Activated CD8-positive, alpha-beta memory T cell treated with anti-CD3 and anti-CD28 coated beads, Interleukin-2, amount 50 U/mL, for 24 hours (primary cell): ENCODE data around the gene C22orf31.
"Not testable (repeated sequence)": the region's sequence is repeated elsewhere in the genome, so short reads cannot be mapped to it uniquely, and the experiment has no call there.

Experiments used
- DNase-seq: peaks from one replicate; pipeline ENCODE4 v3.0.0-alpha.2; 2020; ENCODE audit errors: extremely low read depth

The C22orf31 gene

DNA sequence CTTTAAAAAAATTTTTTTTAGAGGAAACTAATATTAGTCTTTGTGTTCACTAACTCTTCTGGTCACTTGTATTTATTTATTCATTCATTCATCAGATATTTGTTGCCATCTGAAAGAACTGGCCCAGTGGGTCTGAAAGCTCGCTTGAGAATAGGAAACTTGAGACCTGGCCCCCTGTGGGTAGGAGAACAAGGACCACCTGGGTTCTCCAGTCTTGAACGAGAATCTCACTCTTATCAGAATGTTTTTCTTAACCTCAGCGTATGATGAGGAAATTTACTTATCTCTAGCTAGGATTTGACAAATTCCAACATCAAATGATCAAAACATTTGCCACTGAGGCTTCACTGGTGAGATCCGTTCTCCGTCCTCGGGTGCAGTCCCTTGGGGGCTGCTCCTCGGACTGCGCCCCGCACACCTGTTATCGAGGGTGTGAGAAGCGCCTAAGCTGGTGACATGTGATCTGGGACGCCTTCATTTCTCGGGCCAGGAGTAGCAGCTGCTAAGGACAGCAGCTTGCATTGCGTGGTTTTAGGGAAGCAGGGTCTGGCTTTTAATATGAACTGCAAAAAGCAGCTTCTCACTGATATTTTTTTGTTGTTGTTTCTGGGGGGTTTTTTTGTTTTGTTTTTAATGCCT is 6.3 kb downstream of the C22orf31 start:
- DNase-seq: no peak

GRCh38 chr22:29054251-29054767 is 7.3 kb downstream of the C22orf31 start:
- DNase-seq: no peak

GRCh38 chr22:29053048-29053702 is 8.5 kb downstream of the C22orf31 start:
- DNase-seq: no peak

GRCh38 chr22:29050457-29050856 is 11.2 kb downstream of the C22orf31 start:
- DNase-seq: no peak

DNA sequence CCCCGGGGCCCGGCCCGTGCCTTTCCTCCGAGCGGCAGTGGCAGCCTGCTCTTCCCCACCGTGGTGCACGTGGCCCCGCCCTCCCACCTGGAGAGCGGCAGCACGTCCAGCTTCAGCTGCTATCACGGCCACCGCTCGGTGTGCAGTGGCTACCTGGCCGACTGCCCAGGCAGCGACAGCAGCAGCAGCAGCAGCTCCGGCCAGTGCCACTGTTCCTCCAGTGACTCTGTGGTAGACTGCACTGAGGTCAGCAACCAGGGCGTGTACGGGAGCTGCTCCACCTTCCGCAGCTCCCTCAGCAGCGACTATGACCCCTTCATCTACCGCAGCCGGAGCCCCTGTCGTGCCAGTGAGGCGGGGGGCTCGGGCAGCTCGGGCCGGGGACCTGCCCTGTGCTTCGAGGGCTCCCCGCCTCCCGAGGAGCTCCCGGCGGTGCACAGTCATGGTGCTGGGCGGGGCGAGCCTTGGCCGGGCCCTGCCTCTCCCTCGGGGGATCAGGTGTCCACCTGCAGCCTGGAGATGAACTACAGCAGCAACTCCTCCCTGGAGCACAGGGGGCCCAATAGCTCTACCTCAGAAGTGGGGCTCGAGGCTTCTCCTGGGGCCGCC is 11.9 kb downstream of the C22orf31 start:
- no peak for DNase-seq

DNA sequence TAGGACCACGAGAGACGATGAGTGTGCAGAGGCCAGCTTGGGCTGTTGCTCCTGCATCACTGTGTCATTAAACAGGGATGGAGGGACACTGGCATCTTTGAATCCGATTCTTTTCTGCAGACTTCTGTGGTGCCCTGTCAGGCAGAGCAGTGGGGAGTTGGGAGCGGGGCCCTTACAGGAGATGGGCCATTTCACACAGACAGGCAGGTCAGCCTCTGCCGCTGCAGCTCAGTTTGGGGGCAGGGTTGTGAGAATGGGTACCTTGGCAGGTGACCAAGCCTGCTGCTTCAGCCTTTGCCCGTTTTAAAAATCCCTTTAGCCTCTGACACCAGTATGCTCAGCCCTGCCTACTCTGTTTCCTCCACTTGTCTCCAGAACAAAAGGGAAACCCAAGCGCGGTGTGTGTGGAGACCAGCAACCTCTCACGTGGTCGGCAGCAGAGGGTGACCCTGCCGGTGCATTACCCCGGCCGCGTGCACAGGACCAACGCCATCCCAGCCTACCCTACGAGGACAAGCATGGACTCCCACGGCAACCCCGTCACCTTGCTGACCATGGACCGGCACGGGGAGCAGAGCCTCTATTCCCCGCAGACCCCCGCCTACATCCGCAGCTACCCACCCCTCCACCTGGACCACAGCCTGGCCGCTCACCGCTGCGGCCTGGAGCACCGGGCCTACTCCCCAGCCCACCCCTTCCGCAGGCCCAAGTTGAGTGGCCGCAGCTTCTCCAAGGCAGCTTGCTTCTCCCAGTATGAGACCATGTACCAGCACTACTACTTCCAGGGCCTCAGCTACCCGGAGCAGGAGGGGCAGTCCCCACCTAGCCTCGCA is 12.6 kb downstream of the C22orf31 start:
- no peak for DNase-seq

- no peak for DNase-seq
These were observed 16.9 kb downstream of the C22orf31 start for GRCh38 chr22:29044657-29045176.

DNA sequence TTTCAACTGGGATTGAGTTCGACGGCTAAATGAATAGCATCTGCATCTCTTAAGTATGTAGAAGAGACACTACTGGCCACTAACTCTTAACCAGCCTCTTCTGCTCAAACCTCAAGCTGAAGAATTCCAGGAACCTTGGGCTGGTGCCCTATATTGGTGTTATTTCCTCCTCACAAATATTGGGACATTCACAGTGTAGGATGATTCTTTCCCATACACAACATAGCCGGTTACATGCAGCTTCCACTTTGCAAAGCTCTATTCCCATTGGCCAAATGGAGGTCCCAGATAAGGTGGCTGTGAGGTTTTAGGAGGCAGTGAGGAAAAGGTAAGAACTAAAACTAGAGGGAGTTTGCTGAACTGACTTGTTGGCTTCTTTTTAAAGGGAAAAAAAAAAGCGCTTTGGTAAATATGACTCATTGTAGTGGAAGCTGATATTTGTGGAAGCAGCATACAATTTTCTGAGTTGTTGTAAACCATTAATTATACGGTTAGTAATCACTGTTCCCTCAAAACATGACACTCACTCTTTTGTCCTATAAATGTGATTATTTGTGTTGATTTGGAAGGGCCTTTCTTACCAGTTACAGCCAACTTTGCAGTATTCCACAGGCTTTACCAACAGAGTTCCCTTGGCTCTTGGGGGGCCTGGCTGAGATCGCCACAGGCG is 17.6 kb downstream of the C22orf31 start:
- DNase-seq: no peak

DNA sequence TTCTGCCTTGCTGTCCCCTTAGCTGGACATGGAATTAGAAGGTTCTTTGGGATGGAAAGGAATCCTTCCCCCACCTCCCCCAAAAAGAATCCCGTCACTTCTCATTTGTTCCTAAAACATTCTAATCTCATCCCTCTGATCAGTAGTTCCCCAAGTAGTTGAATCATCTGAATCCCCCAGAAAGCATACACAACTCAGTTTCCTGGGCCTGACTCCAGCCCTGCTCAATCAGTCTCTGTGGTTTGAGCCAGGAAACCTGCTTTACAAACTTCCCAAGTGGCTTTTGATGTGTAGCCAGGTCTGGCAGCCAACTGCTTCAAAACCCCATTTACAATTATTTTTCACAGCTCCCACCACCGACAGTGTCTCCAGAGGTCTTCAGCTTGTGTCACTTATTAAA is 20.2 kb downstream of the C22orf31 start:
- no peak for DNase-seq

- peak; percentile 15 for DNase-seq
These were observed 21.0 kb downstream of the C22orf31 start for GRCh38 chr22:29040385-29041275.

DNA sequence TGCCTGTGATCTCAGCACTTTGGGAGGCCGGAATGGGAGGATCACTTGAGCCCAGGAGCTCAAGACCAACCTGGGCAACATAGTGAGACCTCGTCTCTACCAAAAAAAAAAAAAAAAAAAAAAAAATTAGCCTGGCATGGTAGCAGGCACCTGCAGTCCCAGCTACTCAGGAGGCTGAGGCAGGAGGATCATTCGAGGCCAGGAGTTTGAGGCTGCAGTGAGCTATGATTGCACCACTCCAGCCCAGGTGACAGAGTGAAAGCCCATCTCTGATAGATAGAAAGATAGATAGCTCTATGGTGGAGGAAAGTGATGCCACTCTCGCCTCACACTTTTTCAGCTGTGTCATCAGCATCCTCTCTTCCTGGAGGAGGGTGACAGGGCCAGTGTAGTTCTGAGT is 21.9 kb downstream of the C22orf31 start:
- not testable (repeated sequence) for DNase-seq

GRCh38 chr22:29039148-29039547 is 22.5 kb downstream of the C22orf31 start:
- no peak for DNase-seq

DNA sequence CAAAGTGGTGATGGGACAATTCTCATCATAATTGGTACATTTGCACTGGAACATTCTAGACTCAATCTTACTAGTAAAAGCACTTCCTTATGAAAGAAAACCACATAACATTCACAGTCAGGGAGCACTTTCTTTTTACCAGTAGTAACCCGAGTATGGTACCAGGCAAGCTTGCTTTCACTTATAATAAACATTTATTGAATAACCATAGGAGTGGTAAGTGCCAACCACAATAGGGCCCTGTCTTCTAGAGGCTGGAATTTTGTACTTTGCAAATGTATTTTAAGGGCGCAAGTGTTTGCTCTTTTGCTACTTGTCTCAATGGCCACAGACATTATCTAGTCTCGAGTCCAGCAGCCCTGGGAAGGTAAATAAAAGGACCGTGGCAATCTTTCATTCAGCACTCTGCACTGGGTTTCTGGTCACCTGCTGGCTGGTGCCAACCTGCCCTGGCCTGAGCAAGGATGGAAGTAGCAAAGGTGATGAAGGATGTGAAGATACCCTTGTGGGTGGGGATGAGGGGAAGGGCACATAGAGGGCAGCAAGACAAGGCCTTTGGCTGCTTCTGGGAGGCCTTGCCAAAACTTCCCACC is 24.2 kb downstream of the C22orf31 start:
- no peak for DNase-seq

DNA sequence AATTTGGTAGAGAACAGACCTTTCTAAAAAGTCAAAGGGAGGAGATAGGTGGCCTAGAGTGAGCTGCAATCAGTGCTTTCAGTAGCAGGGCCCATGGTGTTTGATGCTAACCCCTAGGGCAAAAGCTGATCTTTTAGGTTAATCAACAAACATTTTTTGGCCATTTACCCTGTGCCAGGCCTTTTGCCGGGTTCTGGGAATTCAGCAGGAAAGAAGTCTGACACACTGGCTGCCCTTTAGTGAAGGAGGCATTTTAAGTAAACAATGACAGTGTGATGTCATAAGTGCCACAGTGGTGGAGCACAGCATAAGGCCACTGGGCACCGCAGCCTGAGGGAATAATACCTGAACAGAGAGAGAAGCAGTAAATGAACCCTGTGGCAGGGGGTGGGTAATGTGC is 29.0 kb downstream of the C22orf31 start:
- DNase-seq: no peak

DNA sequence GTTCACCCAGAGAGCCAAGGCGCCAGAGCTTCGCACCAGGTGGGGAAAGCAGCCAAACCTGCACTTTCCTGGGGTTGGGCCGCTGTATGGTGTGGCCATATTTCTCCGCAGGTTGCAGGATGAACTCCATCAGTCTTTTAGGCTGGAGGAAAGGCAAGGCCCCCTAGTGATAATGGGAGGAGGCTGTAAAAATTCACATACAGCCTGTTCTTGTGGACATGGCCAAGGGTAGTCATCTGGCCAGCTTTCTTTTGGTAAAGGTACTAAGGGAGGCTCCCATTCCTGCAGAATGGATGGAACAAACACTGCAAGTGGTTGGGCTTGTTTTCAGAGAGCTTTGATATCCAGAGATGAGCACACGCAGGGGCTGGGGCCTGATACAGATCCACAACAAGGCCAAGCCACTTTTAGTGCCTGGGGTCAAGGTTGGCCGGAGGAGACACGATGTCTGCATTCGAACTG is 29.6 kb downstream of the C22orf31 start:
- DNase-seq: no peak

GRCh38 chr22:29031227-29032011 is 30.2 kb downstream of the C22orf31 start:
- DNase-seq: no peak

GRCh38 chr22:29030618-29031226 is 30.9 kb downstream of the C22orf31 start:
- no peak for DNase-seq

DNA sequence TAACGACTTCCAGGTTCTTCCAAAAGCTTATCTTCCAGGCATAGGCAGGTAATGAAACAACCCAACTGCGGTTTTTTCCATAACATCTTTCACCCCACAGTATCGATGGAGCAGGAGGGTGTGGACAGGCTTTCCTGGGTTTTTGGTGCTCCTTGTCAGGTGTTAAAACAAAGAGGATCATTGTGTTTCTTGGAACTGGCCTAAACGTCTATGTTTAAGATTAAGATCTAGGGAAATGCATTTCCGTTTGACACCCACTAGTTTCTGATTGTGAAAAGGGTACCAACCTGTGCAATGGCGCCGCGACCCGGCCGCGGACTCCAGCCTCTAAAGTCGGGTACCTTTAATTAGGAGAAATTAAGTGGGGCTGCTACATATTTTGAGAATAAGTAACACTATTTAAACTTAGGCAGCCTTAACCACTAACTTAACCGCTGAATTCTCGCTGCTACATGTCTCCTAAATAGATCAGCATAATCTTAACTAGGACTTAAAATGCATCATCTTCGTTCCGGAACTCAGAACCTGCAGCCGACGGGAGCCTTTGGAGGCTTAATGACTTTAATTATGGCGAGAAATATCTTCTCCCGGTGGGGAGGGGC is 31.5 kb downstream of the C22orf31 start:
- DNase-seq: no peak
